Measurements from ENCODE around the gene NTRK1. TPM values are rescaled to one million over a fixed set of nuclear protein-coding genes. Genes with fewer than 3 reads are reported as not detected.

The NTRK1 gene
- total RNA-seq, 2 donors from 2014 or later = 0.42 to 0.81 TPM

DNA sequence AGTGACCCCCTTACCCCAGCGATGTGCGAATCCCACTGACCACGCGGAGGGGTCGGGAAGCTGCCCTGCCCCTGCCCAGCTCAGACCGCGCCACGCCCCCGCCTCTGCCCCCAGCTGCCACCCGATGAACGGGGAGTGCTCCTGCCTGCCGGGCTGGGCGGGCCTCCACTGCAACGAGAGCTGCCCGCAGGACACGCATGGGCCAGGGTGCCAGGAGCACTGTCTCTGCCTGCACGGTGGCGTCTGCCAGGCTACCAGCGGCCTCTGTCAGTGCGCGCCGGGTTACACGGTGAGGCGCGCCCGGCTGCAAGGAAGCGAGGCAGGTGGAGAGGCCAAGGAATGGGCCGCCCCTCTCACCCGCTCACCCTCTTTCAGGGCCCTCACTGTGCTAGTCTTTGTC is 47.9 kb downstream of the NTRK1 start:
- Histone ChIP-seq H3K4me3 (no peak overlapping the region), H3K27me3 (replicated peaks; ENCODE audit: insufficient read depth) (no peaks in the 10 kb centered on the region), H3K9me3 (no peaks in the 10 kb centered on the region), H3K4me1 (ENCODE audit: control insufficient read depth in 1 of 2, low read depth in 2 of 2) (no peaks in the 10 kb centered on the region), H3K36me3 (peaks cover 4% of the 10 kb centered on the region), H3K27ac (no peak overlapping the region)
- no peak for DNase-seq (ENCODE audit: low spot score)
- ATAC-seq (ENCODE audit: insufficient number of reproducible peaks, low FRiP score, low read depth) = no peak
- TF ChIP-seq, protein P1, sequence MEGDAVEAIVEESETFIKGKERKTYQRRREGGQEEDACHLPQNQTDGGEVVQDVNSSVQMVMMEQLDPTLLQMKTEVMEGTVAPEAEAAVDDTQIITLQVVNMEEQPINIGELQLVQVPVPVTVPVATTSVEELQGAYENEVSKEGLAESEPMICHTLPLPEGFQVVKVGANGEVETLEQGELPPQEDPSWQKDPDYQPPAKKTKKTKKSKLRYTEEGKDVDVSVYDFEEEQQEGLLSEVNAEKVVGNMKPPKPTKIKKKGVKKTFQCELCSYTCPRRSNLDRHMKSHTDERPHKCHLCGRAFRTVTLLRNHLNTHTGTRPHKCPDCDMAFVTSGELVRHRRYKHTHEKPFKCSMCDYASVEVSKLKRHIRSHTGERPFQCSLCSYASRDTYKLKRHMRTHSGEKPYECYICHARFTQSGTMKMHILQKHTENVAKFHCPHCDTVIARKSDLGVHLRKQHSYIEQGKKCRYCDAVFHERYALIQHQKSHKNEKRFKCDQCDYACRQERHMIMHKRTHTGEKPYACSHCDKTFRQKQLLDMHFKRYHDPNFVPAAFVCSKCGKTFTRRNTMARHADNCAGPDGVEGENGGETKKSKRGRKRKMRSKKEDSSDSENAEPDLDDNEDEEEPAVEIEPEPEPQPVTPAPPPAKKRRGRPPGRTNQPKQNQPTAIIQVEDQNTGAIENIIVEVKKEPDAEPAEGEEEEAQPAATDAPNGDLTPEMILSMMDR (IDR thresholded peaks at IDR 0.05) = no peak

DNA sequence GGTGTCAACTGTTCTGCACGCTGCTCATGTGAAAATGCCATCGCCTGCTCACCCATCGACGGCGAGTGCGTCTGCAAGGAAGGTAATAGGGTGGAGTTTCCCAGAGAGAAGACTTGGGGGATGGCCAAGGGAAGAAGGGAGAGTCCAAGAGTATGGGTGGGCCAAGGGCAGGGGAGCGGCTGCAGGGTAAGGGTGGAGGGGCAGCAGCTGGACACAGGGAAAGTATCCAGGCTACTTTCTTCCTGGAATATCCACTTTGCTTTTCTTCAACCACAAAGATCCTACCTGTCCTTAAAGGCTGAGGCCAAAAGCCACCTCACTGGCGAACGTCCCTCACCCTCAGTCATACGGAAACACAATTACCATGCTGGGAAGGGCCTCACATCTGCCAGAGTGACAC is 48.3 kb downstream of the NTRK1 start:
- no peaks in the 10 kb centered on the region for H3K27me3 ChIP-seq (replicated peaks; ENCODE audit: insufficient read depth)
- DNase-seq (ENCODE audit: low spot score) (no peak), ATAC-seq (ENCODE audit: insufficient number of reproducible peaks, low FRiP score, low read depth) (no peak)
- H3K36me3 ChIP-seq = peaks cover 4% of the 10 kb centered on the region
- H3K9me3 ChIP-seq = no peaks in the 10 kb centered on the region
- H3K4me3 ChIP-seq = no peak overlapping the region
- no peaks in the 10 kb centered on the region for H3K4me1 ChIP-seq (ENCODE audit: control insufficient read depth in 1 of 2, low read depth in 2 of 2)
- TF ChIP-seq, protein P1 (IDR thresholded peaks at IDR 0.05) = no peak
- no peak overlapping the region for H3K27ac ChIP-seq

DNA sequence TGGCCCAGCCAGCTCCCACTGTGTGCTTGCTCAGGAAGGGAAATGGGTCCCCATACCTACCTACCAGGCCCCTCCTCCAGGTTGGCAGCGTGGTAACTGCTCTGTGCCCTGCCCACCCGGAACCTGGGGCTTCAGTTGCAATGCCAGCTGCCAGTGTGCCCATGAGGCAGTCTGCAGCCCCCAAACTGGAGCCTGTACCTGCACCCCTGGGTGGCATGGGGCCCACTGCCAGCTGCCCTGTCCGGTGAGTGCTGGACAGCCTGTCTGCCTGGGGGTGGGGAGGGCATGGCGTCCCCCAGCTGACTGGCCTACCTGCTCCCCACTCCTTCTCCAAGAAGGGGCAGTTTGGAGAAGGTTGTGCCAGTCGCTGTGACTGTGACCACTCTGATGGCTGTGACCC is 49.0 kb downstream of the NTRK1 start:
- H3K36me3 ChIP-seq = peaks cover 4% of the 10 kb centered on the region
- H3K27me3 ChIP-seq (replicated peaks; ENCODE audit: insufficient read depth) = no peaks in the 10 kb centered on the region
- H3K4me3 ChIP-seq = no peak overlapping the region
- ATAC-seq (ENCODE audit: insufficient number of reproducible peaks, low FRiP score, low read depth) (no peak), DNase-seq (ENCODE audit: low spot score) (no peak)
- H3K4me1 ChIP-seq (ENCODE audit: control insufficient read depth in 1 of 2, low read depth in 2 of 2) = no peaks in the 10 kb centered on the region
- TF ChIP-seq, protein P1 (IDR thresholded peaks at IDR 0.05) = no peak
- no peaks in the 10 kb centered on the region for H3K9me3 ChIP-seq
- H3K27ac ChIP-seq = no peak overlapping the region

DNA sequence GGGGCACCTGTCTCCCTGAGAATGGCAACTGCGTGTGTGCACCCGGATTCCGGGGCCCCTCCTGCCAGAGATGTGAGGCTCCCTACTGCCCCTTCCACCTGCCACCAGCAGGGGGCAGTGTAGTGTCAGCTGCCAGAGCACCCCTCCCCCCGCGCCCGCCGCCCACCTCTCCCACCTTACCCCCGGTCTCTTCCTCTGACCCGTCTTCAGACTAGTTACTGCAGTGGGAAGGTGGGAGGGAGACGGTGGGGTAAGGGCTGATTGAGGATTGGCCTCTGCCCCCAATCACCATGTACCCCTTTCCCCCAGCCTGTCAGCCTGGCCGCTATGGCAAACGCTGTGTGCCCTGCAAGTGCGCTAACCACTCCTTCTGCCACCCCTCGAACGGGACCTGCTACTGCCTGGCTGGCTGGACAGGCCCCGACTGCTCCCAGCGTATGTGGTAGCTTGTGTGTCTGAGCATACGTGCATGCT is 49.7 kb downstream of the NTRK1 start:
- no peak overlapping the region for H3K4me3 ChIP-seq
- H3K4me1 ChIP-seq (ENCODE audit: control insufficient read depth in 1 of 2, low read depth in 2 of 2) = no peaks in the 10 kb centered on the region
- DNase-seq (ENCODE audit: low spot score) = no peak
- ATAC-seq (ENCODE audit: insufficient number of reproducible peaks, low FRiP score, low read depth) = no peak
- no peak overlapping the region for H3K27ac ChIP-seq
- H3K36me3 ChIP-seq = peaks cover 4% of the 10 kb centered on the region
- TF ChIP-seq, protein P1 (IDR thresholded peaks at IDR 0.05) = peak; percentile 79
- H3K27me3 ChIP-seq (replicated peaks; ENCODE audit: insufficient read depth) = no peaks in the 10 kb centered on the region
- no peaks in the 10 kb centered on the region for H3K9me3 ChIP-seq

DNA sequence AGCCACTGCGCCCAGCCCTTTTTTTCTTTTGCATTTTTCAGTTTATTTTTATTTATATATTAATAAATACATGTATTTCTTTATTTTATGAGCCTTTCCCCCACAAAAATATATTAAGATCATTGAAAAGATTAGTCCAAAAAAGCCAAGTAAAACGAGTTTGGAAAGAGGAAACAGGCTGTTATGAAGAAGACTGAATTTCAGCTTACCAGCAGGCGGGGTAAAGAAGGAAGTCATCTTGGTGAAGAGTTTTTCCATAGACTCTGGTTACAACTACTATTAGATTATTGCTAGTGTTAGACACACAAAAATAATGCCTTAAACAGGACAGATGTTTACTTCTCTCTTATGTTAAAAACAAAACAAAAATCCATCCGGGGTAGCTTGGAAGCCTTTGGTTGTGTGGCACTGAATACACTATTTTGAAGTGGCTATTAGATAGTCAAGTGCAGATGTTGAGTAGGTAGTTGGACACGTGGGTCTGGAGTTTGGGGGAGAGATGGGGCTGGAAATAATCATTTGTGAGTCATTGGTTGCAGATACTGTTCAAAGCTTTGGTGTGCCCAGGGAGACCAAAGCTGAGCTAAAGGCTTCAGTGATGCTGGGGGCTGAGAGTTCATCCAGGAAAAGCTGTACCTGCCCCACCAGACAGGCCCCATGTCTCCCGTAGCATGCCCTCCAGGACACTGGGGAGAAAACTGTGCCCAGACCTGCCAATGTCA is 51.1 kb downstream of the NTRK1 start:
- no peak for DNase-seq (ENCODE audit: low spot score)
- no peak for ATAC-seq (ENCODE audit: insufficient number of reproducible peaks, low FRiP score, low read depth)
- no peaks in the 10 kb centered on the region for H3K4me1 ChIP-seq (ENCODE audit: control insufficient read depth in 1 of 2, low read depth in 2 of 2)
- no peaks in the 10 kb centered on the region for H3K27me3 ChIP-seq (replicated peaks; ENCODE audit: insufficient read depth)
- peaks cover 4% of the 10 kb centered on the region for H3K36me3 ChIP-seq
- H3K4me3 ChIP-seq = no peak overlapping the region
- TF ChIP-seq, protein P1 (IDR thresholded peaks at IDR 0.05) = no peak
- no peak overlapping the region for H3K27ac ChIP-seq
- H3K9me3 ChIP-seq = no peaks in the 10 kb centered on the region
